Endodermal cell (in vitro differentiated cells): Measurements from ENCODE around the gene WNT8A. TPM values are rescaled to one million over a fixed set of nuclear protein-coding genes. Genes with fewer than 3 reads are reported as not detected.

Experiments used
- DNase-seq: peaks from one replicate; pipeline ENCODE4 v3.0.0-alpha.2; 2017
- H3K27ac ChIP-seq: 2 replicates; pipeline ENCODE4 v1.5.1; 2013; ENCODE audit warnings: mild to moderate bottlenecking, low read depth, low read length, moderate library complexity
- H3K27me3 ChIP-seq: 2 replicates; pipeline ENCODE4 v1.6.1; 2013; ENCODE audit warnings: mild to moderate bottlenecking, low read length, moderate library complexity; ENCODE audit not compliant: insufficient read depth, control insufficient read depth, poor library complexity, severe bottlenecking
- H3K36me3 ChIP-seq: 2 replicates; pipeline ENCODE4 v1.7.0; 2013; ENCODE audit warnings: mild to moderate bottlenecking, low read length, moderate library complexity; ENCODE audit not compliant: control insufficient read depth, insufficient read depth
- H3K4me1 ChIP-seq: one replicate; pipeline ENCODE4 v1.7.0; 2013; ENCODE audit warnings: low read length; ENCODE audit not compliant: control insufficient read depth, insufficient read depth
- H3K4me3 ChIP-seq: 2 replicates; pipeline ENCODE4 v1.5.1; 2013; ENCODE audit warnings: mild to moderate bottlenecking, low read length, moderate library complexity
- H3K9ac ChIP-seq: 2 replicates; pipeline ENCODE4 v1.6.1; 2013; ENCODE audit warnings: mild to moderate bottlenecking, low read length, moderate library complexity; ENCODE audit not compliant: poor library complexity, severe bottlenecking; ENCODE audit errors: extremely low read depth
- H3K9me3 ChIP-seq: 2 replicates; pipeline ENCODE4 v1.6.1; 2013; ENCODE audit warnings: mild to moderate bottlenecking, low read length, moderate library complexity; ENCODE audit not compliant: control insufficient read depth
- H3K27ac Mint-ChIP-seq: 2 replicates; pipeline ENCODE4 v1.8.0; 2020; ENCODE audit warnings: mixed read lengths
- H3K27me3 Mint-ChIP-seq: 2 replicates; pipeline ENCODE4 v1.8.0; 2021; ENCODE audit warnings: mild to moderate bottlenecking, mixed read lengths; ENCODE audit not compliant: insufficient read depth
- H3K36me3 Mint-ChIP-seq: 2 replicates; pipeline ENCODE4 v1.8.0; 2020; ENCODE audit warnings: low read depth, mixed read lengths
- H3K4me1 Mint-ChIP-seq: 2 replicates; pipeline ENCODE4 v1.8.0; 2020; ENCODE audit warnings: mixed read lengths
- H3K4me3 Mint-ChIP-seq: 2 replicates; pipeline ENCODE4 v1.8.0; 2020; ENCODE audit warnings: mild to moderate bottlenecking, moderate library complexity, mixed read lengths
- H3K9me3 Mint-ChIP-seq: 2 replicates; pipeline ENCODE4 v1.8.0; 2020; ENCODE audit warnings: mild to moderate bottlenecking, mixed read lengths
- WGBS, 2 experiments: methylation state at CpG; one replicate each; pipeline versions ENCODE4 v1.1.5 to v1.1.7; 2013; ENCODE audit warnings: missing lambda C conversion rate in 2 of 2, mixed read lengths in 1 of 2; ENCODE audit not compliant: insufficient coverage in 1 of 2, insufficient read length in 1 of 2; 5-methylcytosine and 5-hydroxymethylcytosine counted together
- total RNA-seq, 2 donors: library from RNA; stranded (reverse); fragmentation: NEBNext Ultra II Directional in 1 of 2; extraction: Animal tissue kit (Norgen Biotek cat#: 25700) in 1 of 2; gene quantifications; 2 replicates in 1 of 2; 3 replicates in 1 of 2; pipeline ENCODE4 v1.2.1, GENCODE V29; 2021
- TF ChIP-seq, protein P1 (sequence below): fragments of 200-600 bp; sonication (generic); conservative IDR thresholded peaks from 2 replicates; pipeline ENCODE4 v1.5.0; 2021; ENCODE audit warnings: antibody characterized with exemption, mild to moderate bottlenecking

Gene WNT8A
- total RNA-seq, 2 donors from 2014 or later, result 0.49 to 2.2 TPM

DNA sequence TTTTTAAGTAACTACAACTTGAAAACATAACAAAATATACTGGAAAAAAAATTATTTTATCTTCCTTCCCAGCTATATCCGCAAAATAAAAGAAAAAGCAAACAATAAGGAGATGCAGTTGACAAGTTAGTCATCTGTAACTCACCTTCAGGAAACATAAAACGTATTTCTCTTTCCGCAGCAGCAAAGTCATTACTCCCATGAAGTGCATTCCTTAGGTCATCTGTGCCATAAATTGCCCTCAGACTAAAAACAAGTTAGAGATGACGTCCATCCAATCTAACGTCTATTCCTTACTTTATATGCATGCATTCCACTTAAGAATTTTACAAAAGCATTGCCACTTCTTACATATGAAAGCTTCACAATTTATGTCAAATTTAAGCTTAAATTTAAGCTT, 44.5 kb downstream of the WNT8A start:
- no peaks in the 10 kb centered on the region for H3K9me3 ChIP-seq
- no peaks in the 10 kb centered on the region for H3K36me3 ChIP-seq
- Mint-ChIP-seq H3K9me3 (no peaks in the 10 kb centered on the region), H3K27ac (no peak overlapping the region), H3K27me3 (no peaks in the 10 kb centered on the region), H3K4me3 (no peak overlapping the region), H3K36me3 (no peaks in the 10 kb centered on the region), H3K4me1 (peaks cover 1% of the 10 kb centered on the region)
- 88 to 95% methylated on average over 5 of the region's 5 CpGs for WGBS, 2 experiments
- TF ChIP-seq, protein P1, sequence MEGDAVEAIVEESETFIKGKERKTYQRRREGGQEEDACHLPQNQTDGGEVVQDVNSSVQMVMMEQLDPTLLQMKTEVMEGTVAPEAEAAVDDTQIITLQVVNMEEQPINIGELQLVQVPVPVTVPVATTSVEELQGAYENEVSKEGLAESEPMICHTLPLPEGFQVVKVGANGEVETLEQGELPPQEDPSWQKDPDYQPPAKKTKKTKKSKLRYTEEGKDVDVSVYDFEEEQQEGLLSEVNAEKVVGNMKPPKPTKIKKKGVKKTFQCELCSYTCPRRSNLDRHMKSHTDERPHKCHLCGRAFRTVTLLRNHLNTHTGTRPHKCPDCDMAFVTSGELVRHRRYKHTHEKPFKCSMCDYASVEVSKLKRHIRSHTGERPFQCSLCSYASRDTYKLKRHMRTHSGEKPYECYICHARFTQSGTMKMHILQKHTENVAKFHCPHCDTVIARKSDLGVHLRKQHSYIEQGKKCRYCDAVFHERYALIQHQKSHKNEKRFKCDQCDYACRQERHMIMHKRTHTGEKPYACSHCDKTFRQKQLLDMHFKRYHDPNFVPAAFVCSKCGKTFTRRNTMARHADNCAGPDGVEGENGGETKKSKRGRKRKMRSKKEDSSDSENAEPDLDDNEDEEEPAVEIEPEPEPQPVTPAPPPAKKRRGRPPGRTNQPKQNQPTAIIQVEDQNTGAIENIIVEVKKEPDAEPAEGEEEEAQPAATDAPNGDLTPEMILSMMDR, result no peak
- H3K9ac ChIP-seq, result no peak overlapping the region
- H3K27ac ChIP-seq, result no peak overlapping the region
- no peak overlapping the region for H3K4me3 ChIP-seq
- no peaks in the 10 kb centered on the region for H3K27me3 ChIP-seq
- no peaks in the 10 kb centered on the region for H3K4me1 ChIP-seq
- DNase-seq, result no peak

DNA sequence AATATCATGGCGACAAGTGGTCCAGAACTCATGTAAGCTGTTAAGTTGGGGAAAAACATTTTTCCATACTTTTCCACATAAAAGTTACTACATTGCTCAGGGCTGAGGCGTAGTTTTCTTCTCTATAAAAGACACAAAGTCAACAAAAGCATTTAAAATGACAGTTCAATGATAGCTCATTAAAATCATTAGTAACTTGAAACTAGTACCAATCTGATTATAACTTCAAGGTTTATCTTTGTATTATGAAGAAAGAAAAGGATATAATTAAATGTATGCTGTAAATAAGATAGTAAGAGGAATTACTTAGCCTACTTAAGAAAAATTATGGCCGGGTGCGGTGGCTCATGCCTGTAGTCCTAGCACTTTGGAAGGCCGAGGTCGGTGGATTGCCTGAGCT, 45.5 kb downstream of the WNT8A start:
- H3K27ac ChIP-seq, result no peak overlapping the region
- H3K4me3 Mint-ChIP-seq, result no peak overlapping the region
- no peaks in the 10 kb centered on the region for H3K9me3 Mint-ChIP-seq
- H3K36me3 Mint-ChIP-seq, result no peaks in the 10 kb centered on the region
- TF ChIP-seq, protein P1, result no peak
- H3K27me3 ChIP-seq, result no peaks in the 10 kb centered on the region
- H3K4me3 ChIP-seq, result no peak overlapping the region
- H3K27me3 Mint-ChIP-seq, result no peaks in the 10 kb centered on the region
- H3K27ac Mint-ChIP-seq, result no peak overlapping the region
- no peaks in the 10 kb centered on the region for H3K36me3 ChIP-seq
- 94 to 100% methylated on average over 6 of the region's 6 CpGs for WGBS, 2 experiments
- H3K4me1 ChIP-seq, result no peaks in the 10 kb centered on the region
- H3K9ac ChIP-seq, result no peak overlapping the region
- peaks cover 1% of the 10 kb centered on the region for H3K4me1 Mint-ChIP-seq
- no peaks in the 10 kb centered on the region for H3K9me3 ChIP-seq
- DNase-seq, result no peak

DNA sequence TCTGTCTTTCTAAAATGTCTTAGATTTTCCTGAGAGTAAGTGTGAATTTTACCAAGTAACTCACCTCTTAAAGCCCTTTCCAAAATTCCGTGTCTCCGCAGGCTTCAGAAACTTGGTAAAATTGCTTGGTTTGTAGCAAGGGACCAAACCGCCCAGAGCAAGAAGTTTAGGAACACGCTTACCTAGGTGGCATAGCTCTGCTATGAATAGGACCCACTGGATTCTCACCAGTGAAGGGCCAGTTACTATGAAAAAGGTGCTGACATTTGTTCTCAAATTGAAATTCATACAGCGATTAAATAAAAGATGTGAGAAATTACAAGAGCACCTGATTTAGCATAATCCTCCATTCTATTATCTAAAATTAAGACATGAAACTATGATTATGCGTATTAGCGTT, 48.7 kb downstream of the WNT8A start:
- Histone ChIP-seq H3K27ac (no peak overlapping the region), H3K27me3 (no peaks in the 10 kb centered on the region), H3K4me1 (no peaks in the 10 kb centered on the region), H3K4me3 (no peak overlapping the region), H3K36me3 (no peaks in the 10 kb centered on the region), H3K9me3 (no peaks in the 10 kb centered on the region), H3K9ac (no peak overlapping the region)
- H3K27ac Mint-ChIP-seq, result no peak overlapping the region
- 92 to 100% methylated on average over 4 to 7 of the region's 7 CpGs for WGBS, 2 experiments
- no peaks in the 10 kb centered on the region for H3K9me3 Mint-ChIP-seq
- H3K4me3 Mint-ChIP-seq, result peak overlapping the region; percentile 50
- H3K36me3 Mint-ChIP-seq, result no peaks in the 10 kb centered on the region
- H3K4me1 Mint-ChIP-seq, result peaks cover 1% of the 10 kb centered on the region
- no peak for DNase-seq
- TF ChIP-seq, protein P1, result no peak
- H3K27me3 Mint-ChIP-seq, result no peaks in the 10 kb centered on the region
